Adrenal gland (tissue), 12 donors: ENCODE measurements around the gene CFAP251. TPM values are rescaled to one million over a fixed set of nuclear protein-coding genes. Genes with fewer than 3 reads are reported as not detected.

Experiments used
- DNase-seq, 7 donors: peaks; one replicate each; pipeline ENCODE4 v3.0.0-alpha.2; 2019 to 2020
- H3K27ac ChIP-seq, 5 donors: fragments of 200-600 bp; sonication (generic) in 4 of 5; 1 replicate in 3 of 5; 2 replicates in 2 of 5; pipeline versions ENCODE4 v1.5.1 to v1.8.0; 2016 to 2020; ENCODE audit warnings: mild to moderate bottlenecking in 1 of 5
- H3K27me3 ChIP-seq: fragments of 200-600 bp; 2 replicates; pipeline ENCODE4 v1.8.0; 2021
- H3K36me3 ChIP-seq, 2 donors: fragments of 200-600 bp; replicated peaks in 1 of 2; 1 replicate in 1 of 2; 2 replicates in 1 of 2; pipeline versions ENCODE4 v1.5.1 to v1.8.0; 2018 to 2022
- H3K4me1 ChIP-seq, 2 donors: fragments of 200-600 bp; replicated peaks in 1 of 2; 1 replicate in 1 of 2; 2 replicates in 1 of 2; pipeline versions ENCODE4 v1.5.1 to v1.8.0; 2018 to 2021
- H3K4me3 ChIP-seq, 4 donors: fragments of 200-600 bp; sonication (generic) in 3 of 4; one replicate each; pipeline ENCODE4 v1.5.1; 2016 to 2018
- H3K9me3 ChIP-seq, 3 donors: fragments of 200-600 bp; sonication (generic) in 1 of 3; replicated peaks in 1 of 3; 1 replicate in 2 of 3; 2 replicates in 1 of 3; pipeline versions ENCODE4 v1.5.1 to v1.8.0; 2016 to 2021
- POLR2A ChIP-seq, 2 donors: fragments of 450-650 bp; IDR thresholded peaks; one replicate each; pipeline ENCODE4 v1.6.1; 2017; ENCODE audit warnings: antibody characterized with exemption in 2 of 2, mild to moderate bottlenecking in 2 of 2, moderate library complexity in 1 of 2
- WGBS, 4 donors: extraction: QIAGEN DNeasy Blood & Tissue Kit in 2 of 4; methylation state at CpG; one replicate each; pipeline versions ENCODE4 v1.1.5 to v1.1.7; 2013 to 2017; 5-methylcytosine and 5-hydroxymethylcytosine counted together
- intact Hi-C, 2 donors: fragments of 100-400 bp; cut with DNase I; formaldehyde crosslinking; loops; one replicate each; pipeline versions ENCODE4 v1.14.1 to v1.15.0; 2022 to 2023
- polyA plus RNA-seq, 3 donors: library from polyadenylated mRNA; stranded (reverse); fragments of 200-250 nt in 2 of 3; fragments of 350-450 nt in 1 of 3; fragmentation: Illumina TruSeq in 1 of 3; extraction: RNeasy Lipid Tissue Mini Kit (QIAGEN cat#74804) in 1 of 3; gene quantifications; one replicate each; pipeline ENCODE4 v1.2.3, GENCODE V29; 2013 to 2014
- total RNA-seq, 9 donors: library from RNA; depleted of rRNA in 4 of 9; stranded (reverse); fragments of >200 nt in 4 of 9; fragments of 120-200 nt in 1 of 9; fragmentation: NEBNext Ultra II Directional in 1 of 9; extraction: Animal tissue kit (Norgen Biotek cat#: 25700) in 1 of 9; gene quantifications; one replicate each; pipeline versions ENCODE4 v1.1.0 to v1.2.4, GENCODE V29; 2013 to 2023
- TF ChIP-seq, protein P1 (sequence below), 6 experiments: fragments of 450-650 bp in 4 of 6; fragments of 200-600 bp in 2 of 6; sonication (generic) in 1 of 6; IDR thresholded peaks; 1 replicate in 5 of 6; 2 replicates in 1 of 6; pipeline versions ENCODE4 v1.5.1 to v1.8.0; 2016 to 2021; ENCODE audit warnings: antibody characterized with exemption in 6 of 6, mild to moderate bottlenecking in 2 of 6, moderate library complexity in 1 of 6
- donor health status: healthy with polysubstance abuse.
- donor health status: Bipolar disorder and iron deficiency.
- donor health status: DM: yes; HTN: yes; CAD: no.
- donor health status: DM: no; HTN: no; CAD: no.
- donor health status: DM: no; HTN: no; CAD: no.
- donor health status: DM: yes; HTN: yes; CAD: no.

The CFAP251 gene
- total and polyA plus RNA-seq, 12 donors = 0.30 to 11.6 (median 2.7) TPM

DNA sequence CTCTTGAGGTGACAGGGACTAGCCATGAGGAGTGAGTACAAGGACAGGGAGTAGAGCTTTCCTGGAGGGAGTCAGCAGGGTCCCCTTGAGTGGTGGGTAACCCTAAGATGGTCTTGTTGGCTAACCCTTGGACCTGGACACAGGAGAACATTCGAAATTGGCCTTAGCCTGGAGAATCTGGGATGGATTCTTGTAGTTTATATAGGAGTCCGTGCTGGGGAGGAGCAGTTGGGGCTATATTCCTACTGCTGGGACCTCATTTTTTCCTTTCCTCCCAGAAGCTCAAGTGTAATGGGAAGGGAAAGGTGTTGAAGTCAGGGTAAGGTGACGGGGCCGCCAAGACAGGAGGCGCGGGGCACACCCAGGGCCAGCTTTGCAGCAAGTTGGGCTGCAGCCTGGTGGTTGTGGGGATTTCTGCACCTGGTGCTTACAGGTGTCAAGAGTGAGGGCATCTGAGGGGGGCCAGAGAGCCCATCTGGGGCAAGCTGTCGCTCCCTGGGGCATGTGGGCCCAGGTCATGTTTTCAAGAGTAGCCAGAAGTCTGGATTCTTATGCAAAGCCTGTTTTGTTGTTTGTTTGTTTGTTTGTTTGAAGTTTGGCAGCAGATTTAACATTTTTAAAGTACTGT lies 108.4 kb downstream of the CFAP251 start:
- no peaks in the 10 kb centered on the region for H3K27me3 ChIP-seq
- DNase-seq = no peak
- intact Hi-C loops = no loop called here
- H3K9me3 ChIP-seq = no peaks in the 10 kb centered on the region
- TF ChIP-seq POLR2A (IDR thresholded peaks at IDR 0.05) = no peak
- TF ChIP-seq, protein P1, sequence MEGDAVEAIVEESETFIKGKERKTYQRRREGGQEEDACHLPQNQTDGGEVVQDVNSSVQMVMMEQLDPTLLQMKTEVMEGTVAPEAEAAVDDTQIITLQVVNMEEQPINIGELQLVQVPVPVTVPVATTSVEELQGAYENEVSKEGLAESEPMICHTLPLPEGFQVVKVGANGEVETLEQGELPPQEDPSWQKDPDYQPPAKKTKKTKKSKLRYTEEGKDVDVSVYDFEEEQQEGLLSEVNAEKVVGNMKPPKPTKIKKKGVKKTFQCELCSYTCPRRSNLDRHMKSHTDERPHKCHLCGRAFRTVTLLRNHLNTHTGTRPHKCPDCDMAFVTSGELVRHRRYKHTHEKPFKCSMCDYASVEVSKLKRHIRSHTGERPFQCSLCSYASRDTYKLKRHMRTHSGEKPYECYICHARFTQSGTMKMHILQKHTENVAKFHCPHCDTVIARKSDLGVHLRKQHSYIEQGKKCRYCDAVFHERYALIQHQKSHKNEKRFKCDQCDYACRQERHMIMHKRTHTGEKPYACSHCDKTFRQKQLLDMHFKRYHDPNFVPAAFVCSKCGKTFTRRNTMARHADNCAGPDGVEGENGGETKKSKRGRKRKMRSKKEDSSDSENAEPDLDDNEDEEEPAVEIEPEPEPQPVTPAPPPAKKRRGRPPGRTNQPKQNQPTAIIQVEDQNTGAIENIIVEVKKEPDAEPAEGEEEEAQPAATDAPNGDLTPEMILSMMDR (IDR thresholded peaks at IDR 0.05) = no peak
- no peak overlapping the region for H3K27ac ChIP-seq
- no peaks in the 10 kb centered on the region for H3K36me3 ChIP-seq
- peaks cover 28 to 42% of the 10 kb centered on the region in 2 donors for H3K4me1 ChIP-seq
- 96 to 99% (median 97%) methylated on average over 7 of the region's 7 CpGs for WGBS, 4 donors
- no peak overlapping the region for H3K4me3 ChIP-seq

DNA sequence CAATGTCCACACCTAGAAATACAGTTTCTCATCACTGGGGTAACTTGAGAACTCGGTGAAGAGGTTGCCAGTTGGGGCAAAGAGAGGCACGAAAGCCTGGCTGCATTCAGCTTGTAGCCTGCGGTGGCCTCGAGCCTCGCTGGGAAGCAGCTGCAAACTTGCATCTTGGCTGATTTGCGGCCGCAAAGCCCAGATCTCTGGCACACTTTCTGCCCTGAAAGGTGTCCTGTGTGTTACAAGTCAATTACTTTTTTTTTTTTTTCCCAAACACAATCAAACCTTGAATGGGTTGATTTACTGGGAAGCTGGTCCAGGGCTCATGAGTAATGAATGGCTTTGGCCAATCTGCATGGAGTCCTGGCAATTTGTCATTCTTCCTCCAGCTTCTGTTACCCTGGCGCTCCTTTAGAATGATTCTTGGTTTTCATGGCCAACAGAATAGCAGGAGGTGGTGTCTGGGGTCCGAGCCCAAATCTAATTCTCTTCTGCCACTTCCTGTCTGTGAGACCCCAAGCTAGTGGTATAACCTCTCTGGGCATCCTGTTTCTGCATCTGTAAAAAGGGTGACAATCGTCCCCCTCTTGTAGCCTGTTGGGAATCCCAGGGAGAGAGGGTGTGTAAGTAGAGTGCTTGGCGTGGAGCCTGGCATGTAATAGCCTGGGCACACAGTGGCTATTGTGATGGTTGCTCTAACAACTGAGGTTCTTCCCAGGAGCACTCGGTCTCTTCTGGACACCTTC lies 109.9 kb downstream of the CFAP251 start:
- no peaks in the 10 kb centered on the region for H3K27me3 ChIP-seq
- 43 to 57% (median 51%) methylated on average over 11 to 12 of the region's 12 CpGs for WGBS, 4 donors
- H3K4me1 ChIP-seq = peaks cover 21 to 38% of the 10 kb centered on the region in 2 donors
- peak in 6 of 7 donors; percentile 37 to 64 (median 51) for DNase-seq
- H3K9me3 ChIP-seq = no peaks in the 10 kb centered on the region
- TF ChIP-seq POLR2A (IDR thresholded peaks at IDR 0.05) = no peak
- TF ChIP-seq, protein P1 (IDR thresholded peaks at IDR 0.05) = no peak
- H3K27ac ChIP-seq = peak overlapping the region in 2 of 5 donors; percentile 21 to 45
- H3K4me3 ChIP-seq = no peak overlapping the region
- intact Hi-C loops = no loop called here
- H3K36me3 ChIP-seq = no peaks in the 10 kb centered on the region

DNA sequence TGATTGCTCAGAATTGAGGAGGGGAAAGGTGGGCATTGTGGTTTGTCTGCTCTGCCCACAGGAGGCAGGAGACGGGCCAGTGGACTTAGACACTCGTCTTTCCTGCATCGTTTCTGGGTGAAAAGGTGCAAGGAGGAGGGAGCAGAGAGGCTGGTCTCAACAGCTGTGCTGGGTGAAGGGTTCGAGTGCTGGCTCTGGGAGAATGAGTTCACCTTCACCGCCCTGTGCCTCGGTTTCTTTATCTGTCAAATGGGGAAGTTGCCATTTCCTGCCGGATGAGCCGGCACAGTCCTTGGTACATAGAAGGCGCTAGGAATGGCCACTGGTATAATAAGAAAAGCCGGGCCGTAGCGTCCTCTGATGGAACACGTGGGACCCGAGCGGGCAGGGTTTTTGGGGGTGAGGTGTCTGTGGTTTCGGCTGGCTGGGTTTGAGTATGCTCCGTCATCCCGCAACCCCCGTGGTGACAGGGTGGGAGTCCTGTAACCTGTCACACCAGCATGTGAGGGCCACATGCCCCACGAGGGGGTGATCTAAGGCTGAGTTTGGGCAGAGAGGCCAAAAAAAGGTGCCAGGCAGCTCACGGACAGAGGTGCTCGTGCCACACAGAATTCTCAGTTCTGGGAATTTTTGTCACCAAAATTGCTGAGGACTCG lies 110.6 kb downstream of the CFAP251 start:
- intact Hi-C loops = no loop called here
- peaks cover 16 to 31% of the 10 kb centered on the region in 2 donors for H3K4me1 ChIP-seq
- no peak overlapping the region for H3K4me3 ChIP-seq
- TF ChIP-seq, protein P1 (IDR thresholded peaks at IDR 0.05) = no peak
- TF ChIP-seq POLR2A (IDR thresholded peaks at IDR 0.05) = no peak
- peak in 1 of 7 donors; percentile 31 for DNase-seq
- H3K27ac ChIP-seq = peak overlapping the region in 3 of 5 donors; percentile 21 to 84 (median 55)
- no peaks in the 10 kb centered on the region for H3K36me3 ChIP-seq
- 80 to 84% (median 82%) methylated on average over 19 to 23 of the region's 23 CpGs for WGBS, 4 donors
- no peaks in the 10 kb centered on the region for H3K9me3 ChIP-seq
- H3K27me3 ChIP-seq = no peaks in the 10 kb centered on the region
